GM21723 (cell line): ENCODE measurements around the gene TBATA.

Experiments used
- ATAC-seq: cut with Tn5 transposase; IDR thresholded peaks from one replicate; pipeline ENCODE4 v1.9.1; 2021; ENCODE audit warnings: mild to moderate bottlenecking, moderate library complexity; ENCODE audit not compliant: unreplicated experiment

Gene TBATA

DNA sequence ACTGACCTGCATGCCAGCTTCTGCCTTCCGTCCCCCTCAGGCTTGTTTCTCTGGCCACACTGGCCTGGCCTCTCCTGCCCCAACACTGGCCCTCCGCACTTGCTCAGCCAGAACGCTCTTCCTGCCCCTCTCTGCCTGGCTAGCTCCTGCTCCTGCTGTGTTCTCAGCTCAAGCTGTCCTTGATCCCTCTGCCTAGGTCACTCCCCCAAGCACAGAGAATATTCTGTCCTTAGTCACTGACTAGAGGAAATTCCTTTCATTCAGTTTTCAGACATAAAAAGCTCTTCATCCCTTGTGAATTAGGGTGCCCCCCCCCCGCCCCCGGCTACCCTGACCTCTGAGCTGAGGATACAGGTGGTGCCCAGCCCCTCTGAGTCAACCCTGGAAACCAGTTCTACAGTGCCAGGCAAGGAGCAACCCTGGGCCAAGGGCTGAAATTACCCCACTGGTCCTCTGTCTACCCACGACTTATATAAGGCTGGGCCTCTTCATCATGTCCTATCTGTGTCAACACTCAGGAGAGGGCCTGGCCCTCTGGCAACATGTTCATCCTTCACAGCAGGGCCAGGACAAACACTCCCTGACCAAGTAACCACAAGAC is 23.9 kb upstream of the TBATA start:
- no peak for ATAC-seq

DNA sequence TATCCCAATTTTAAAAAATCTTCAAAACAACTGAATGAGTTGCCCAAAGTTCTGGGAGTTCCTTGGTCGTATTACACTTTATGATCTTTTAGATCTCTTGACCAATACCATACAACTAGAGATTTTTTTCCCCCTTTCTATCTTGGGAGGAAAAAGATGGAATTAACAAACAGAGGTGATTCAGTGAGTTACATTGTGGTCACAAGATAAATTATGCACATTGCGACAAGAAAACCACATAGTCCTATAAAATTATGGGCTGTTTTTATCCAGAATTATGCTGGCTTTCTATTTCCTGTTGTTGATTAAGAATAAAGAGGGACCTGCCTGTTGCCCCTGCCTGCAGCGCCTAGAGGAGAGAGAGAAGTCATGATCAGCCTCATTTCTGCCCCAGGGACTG is 22.4 kb upstream of the TBATA start:
- no peak for ATAC-seq

DNA sequence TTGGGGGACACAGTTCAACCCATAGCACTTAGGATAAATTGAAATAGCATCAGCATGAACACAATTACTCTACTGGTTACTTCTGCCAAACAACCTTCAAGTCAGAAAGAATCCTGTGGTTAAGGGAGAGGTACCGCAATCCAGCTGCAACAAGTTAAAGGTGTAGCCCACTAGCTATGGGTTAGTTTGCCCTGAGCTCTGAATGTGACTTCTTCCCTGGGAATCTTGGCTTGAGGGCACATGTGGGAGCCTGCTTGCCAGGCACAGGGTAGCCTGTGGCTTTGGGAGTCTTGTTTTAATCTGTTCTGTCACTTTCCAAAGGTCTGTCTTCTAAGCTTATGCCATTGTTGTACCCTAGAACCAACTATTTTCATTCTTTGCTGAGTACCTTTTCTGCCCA is 21.7 kb upstream of the TBATA start:
- no peak for ATAC-seq

DNA sequence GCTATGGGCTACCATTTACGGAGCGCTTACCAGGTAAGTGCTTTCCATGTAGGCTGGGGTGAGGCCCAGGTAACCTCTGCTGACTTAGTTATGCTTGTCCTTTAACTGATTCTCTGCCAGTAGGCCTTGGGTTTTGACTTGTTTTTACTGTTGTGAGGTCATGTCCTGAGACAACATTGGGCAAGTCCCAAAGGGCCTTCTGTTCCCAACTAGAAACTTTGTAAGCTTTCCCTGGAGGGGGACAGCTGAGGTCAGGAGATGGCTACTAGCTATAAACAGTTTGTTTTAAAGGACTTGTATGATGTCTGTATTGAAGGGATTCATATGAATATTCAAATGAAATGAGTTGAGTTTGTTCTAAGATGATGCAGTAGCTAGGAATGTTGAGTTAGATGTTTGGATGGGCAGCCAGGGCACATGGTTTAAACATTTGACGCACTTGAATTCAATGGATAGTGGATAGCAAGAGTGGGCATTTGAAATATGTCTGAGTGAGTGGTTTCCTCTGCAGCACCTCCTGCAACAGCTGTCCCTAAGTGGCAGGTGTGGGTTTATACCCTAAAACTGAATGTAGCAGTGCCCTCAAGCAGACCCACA is 20.5 kb upstream of the TBATA start:
- no peak for ATAC-seq

DNA sequence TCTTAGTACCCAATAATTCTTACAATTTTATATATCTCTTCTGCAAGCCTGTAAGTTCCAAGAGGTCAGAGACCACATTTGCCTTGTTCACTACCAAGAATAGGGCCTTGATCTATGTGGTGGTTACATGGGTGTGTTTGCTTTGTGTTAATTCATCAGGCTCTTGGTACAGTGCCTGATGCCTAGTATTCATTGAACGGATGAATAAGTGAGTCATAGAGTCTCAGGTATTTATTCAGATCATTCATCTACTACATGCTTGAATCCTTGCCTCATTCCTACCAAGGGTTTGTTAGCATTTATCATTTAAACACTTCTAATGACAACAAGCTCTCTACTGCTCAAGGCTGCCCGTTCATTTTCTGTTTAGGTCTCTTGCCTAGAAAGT is 19.2 kb upstream of the TBATA start:
- no peak for ATAC-seq

DNA sequence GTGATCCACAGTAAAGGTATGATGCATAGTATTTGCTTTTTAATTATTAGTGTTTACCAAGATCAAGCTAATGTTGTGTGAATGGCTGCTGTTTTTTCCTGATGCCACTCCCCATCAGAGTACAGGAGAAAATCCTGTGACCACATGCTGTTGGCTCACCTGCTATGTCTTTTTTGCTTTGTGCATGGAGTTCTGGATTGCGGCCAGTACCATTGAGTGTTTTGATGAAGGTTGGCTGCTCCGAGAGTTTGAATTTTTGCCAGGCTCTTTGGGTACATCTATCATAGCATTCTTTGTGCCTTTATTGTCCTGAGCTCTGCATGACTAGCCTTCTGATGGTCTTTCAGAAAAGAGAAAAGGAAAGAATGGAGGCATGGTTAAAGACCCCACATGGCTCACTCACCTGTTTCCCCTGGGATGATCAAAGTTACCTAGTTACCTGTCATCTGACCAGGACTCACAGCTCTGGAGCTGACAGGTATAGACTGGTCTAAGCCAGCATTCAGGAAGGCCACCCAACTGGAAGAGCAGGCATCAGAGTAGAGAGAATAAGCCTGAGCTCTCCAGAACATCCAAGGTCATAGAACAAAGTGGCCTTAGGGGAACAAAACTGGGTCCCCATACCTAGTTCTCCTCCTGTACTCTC is 18.7 kb upstream of the TBATA start:
- ATAC-seq: no peak

DNA sequence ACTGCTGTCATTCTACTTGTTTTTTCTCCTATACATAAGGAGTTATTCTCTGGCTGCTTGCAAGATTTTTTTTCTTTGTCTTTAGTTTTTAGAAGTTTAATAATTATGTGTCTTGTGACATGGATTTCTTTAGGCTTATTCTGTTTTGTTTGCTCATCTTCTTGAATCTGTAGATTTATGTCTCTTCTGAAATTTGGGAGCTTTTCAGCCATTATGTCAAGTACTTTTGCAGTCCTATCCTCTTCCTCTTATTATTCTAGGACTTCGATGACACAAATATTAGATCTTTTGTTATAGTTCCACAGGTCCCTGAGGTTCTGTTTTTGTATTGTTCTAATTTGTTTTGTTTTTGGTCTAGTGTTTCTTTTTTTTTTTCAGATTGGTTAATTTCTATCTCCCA is 16.7 kb upstream of the TBATA start:
- ATAC-seq: no peak

DNA sequence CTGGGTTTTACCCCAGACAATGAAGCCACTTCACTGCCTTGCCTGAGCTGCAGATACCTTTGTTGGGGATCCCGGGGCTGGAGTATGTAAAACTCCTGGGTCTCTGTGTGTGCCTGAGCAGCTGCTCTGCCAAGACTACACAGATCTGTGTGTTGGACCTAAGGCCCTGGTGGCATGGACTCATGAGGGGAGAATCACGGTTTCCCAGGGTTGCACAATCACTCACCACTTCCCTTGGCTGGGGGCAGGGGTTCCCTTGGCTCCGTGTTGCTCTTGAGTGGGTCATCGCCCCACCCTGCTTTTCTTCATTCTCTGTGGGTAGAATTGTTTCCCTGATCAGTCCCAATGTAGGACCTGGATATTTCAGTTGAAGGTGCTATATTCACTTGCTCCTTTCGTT is 13.9 kb upstream of the TBATA start:
- no peak for ATAC-seq

DNA sequence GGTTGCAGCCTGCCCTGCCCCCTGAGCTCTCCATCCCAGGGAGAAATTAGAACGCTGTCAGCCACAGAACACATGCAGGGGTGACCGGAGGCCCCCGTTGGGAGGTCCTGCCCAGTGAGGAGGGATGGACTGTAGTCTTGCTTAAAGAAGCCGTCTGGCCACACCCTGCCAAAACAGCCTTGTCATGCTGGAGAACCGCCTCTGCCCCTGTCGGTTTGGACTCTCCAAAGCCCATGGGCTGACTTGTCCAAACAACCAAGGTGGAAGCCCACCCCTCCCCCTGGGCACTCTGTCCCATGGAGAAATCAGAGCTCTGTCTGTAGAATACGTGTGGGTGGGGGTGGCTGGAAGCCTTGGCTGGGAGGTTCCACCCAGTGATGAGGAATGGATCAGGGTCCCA is 12.7 kb upstream of the TBATA start:
- ATAC-seq: no peak

DNA sequence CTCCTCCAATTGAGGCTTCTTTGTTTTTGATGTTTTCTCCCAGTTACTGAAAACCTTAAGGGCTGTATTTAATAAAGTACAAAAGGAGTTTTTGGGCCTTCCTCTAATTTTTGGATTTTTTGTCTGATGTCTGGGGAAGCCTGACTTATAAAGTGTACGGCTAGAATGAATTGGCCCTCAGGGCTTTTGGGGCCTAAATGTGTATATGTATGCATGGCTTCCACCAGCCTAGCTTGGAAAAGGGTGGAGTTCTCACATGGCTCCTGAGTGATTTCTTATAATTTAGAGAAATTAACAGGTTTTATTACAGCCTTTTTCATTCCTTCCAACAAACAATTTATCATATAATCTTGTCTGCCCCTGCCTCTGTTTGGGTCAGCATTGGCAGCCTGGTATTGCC is 10.4 kb upstream of the TBATA start:
- ATAC-seq: no peak

DNA sequence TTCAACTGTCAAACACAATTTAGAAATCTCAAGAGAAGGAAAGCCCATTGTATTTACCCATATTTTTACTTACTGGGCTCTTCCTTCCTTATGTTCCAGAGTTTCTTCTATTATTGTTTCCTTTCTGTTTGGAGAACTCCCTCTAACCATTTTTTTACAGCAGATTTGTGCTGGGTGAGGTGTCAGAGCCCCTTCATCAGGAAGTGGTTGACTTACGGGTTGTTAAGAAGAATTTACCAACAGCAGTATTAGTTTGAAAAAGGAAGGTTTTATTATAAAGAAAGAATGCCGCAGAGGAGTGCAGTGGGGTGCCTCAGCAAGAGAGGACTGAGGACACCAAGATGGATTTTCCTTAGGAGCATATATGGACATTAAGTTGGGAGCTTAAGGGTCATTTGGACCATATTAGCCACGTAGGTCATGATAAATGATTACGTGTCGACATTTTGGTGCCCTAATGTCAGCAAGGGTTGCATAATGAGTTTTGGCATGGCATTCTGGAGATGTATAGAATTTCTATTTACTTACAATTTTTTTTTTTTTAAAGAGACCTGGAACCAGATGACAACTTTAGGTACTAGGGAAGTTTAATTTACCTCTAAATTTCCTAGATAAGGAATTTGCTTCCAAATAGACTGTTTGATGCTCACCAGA is 6.3 kb upstream of the TBATA start:
- ATAC-seq: no peak

DNA sequence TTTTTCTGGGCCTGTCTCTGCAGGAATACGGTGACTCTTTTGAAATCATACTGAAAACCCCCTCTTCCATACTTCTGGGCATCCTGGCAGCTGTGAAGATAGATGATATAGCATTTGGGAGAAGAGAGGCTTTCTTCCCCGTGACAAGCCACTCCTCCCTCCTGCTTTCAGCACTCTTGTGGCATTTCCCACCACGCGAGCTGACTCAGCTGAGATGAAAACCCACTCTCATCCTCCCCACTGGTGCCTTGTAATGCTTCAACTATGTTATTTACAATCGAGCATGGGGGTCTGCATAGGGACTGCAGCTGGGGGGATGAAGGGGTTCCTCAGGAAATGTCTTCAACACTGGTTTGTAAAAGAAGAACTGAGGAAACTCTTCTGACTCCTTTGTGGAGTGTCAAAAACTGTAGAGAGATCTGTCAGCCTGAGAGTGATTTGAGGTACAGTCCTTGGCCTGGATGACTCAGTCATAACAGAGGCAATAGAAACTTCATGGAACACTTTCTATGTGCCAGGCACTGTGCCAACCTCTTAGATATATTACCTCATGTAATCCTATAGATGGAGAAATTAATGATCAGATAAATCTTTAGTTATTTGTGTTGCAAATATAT is 1.7 kb upstream of the TBATA start:
- ATAC-seq: no peak

DNA sequence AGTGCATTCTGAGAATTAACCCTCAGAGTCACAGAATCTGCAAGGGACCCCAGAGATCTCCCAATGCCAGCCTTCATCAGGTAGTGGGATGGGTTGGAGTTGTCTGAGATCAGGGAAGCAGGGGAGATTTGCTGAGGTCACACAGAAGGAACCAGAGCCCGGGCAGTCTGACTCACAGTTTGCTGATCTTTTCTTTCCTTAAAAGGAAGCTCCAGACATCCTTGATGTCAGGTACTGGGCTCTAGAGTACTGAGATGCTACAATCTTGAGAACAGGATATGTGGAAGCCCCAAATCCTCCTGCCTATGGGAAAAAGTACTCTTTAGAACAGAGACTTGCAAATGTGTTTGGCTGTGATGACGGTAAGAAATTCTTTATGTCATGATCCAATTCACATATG is 706 bp downstream of the TBATA start:
- ATAC-seq: no peak

DNA sequence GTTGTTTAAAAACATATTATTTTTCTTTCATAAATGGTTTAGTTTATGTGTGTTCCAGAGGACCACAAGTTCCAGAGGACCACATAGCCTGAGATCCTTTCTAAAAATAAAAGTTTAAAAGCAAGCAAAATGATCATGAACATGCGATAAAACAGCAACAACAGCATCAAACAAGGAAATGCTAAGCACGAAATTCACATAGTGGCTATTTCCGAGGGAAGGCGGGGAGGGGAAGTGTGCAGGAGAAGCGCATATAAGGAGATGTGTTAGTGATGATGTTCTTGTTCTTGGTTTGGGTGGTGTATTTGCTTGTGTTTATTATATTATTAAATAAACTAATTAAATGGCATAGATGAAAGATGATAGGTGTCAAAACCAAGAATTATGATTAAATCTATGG is 1.2 kb downstream of the TBATA start:
- no peak for ATAC-seq

DNA sequence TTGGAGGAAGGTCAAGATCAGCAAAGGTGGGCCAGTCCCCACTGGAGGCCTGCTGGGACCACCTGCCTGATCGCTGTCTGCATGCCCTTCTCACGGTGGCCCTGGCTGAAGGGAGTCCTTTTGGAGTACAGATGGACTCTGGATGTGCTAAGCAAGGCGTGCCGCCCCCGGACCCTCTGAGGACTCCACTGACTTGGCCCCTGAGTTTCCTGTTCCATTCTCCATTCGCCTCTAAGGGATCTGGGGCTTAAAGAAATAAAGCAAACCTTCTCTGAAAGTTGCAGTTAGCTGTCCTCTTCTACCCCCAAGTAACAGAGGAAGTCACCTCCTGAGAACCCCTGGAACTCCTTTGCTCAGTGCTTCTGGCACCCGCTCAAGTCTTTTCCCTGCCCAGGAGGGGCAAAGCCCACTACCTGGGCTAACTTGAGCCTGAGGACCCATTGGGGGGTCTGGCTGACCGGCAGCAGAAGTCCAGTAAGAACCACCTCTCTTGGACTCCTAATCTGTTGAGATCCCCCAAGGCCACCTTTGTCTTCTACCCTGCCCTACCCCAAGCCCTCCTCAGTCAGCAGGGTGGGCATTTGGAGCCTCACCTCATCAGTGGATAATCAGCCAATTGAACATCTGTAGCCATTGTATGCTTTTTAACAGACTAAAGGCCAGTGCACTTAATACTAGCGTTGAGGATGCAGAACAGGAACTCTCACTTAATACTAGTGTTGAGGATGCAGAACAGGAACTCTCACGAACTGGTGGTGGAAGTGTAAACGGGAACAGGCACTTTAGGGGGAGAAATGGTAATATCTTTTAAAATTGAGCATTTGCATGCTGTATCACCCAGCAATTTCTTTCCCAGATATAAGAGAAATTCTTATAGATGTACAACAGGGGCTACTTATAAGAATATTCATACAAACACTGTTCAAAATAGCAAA is 2.2 kb downstream of the TBATA start:
- no peak for ATAC-seq

DNA sequence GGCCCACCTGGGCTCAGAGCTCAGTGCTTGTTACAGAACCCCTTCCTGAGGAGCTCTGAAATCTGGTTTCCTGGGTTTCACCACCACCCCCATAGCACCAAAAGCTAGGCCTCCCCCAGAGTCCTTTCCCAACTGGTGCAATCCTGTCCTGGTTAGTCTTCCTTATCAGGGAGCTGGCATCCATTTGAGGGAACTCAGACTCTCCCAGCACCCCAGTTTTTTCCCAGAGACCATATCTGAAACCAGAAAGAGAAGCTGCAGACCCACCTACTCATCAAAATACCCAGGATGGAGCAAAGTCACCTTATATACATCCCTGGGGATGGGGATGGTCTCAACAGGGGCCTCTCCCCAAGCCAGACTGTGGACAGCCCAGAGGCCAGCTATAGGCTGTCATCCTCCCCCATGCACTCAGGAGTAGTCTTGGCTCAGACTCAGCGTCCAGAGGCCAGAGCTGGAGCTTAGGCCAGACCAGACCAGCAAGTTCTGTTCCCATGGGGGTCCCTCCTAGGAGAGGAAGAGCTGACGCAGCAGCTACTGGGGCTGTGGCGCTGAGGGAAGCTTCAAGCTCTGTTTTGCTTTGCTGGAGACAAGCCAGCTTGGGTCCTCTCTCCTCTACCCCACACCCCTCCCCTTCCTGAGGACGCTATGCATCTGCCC is 3.0 kb downstream of the TBATA start:
- no peak for ATAC-seq

DNA sequence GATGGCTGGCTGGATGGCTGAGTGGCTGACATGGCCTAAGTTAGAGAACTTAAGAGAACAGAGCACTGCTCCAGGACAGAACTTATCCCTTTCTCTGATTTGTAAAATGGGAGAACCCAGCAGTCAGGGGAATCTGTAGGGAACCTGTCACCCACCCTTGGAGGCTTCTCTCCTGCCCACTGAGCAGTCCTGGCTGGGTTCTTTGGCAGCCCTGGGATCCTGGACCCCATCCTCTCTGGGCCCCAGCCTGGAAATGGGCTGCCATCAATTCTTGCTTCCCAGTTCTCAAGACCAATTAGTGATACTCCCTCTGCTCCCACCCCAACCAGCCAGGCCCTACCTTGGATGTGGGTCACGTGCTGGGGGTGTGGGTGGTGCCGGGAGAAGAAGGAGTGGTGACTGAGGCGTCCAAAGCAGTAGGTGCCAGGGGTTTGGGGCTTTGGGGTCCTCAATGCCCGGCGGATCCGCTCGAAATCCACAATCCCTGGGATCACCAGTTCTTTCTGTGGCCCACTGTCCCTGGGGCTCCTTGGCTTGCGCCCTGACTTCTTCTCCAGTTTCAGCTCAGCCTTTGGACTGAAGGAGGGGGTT is 3.6 kb downstream of the TBATA start:
- ATAC-seq: no peak

DNA sequence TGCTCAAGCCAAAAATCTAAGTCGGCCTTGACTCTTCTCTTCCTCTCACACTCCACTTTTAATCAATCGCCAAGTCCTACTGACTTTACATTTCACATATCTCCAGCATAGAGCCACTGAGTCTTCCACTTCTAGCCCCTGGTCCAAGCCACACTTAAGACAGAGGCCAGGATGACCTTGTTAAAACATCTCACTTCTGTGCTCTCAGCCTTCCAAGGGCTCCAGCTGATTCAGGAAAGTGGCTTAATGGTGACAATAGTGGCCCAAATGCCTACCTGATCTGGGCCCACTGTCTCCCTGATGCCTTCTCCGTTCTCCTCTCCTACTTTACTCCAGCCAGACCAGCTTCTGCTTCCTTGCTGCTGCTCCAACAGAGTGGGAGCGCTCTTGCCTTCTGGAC is 4.4 kb downstream of the TBATA start:
- ATAC-seq: no peak

DNA sequence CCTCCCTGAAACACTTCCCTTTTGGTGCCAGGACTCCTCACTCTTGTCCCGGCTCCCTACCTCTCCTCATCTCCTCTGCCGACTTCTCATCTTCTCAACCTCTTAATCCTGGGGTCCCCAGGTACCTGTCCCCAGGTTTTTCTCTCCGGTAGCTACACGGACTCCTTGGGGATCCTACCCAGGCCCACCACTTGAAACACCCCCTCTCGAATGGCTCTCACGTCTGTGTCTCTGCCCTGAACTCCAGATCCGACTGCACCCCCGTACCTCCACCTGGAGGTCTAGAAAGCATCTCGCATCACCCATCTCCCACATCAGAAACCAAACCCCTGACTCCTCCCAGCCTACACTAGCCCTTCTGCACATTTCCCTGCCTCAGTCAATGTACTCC is 4.8 kb downstream of the TBATA start:
- ATAC-seq: no peak
